Vagina (tissue), 2 donors: ENCODE data around the gene TVP23C.

Experiments used
- CTCF ChIP-seq, 3 experiments: fragments of 450-650 bp in 2 of 3; fragments of 200-600 bp in 1 of 3; sonication (generic) in 1 of 3; IDR thresholded peaks; one replicate each; pipeline ENCODE4 v1.5.1; 2017 to 2019; ENCODE audit warnings: antibody characterized with exemption in 3 of 3, mild to moderate bottlenecking in 2 of 3, moderate library complexity in 2 of 3
- POLR2A ChIP-seq, 2 donors: fragments of 450-650 bp; IDR thresholded peaks; one replicate each; pipeline ENCODE4 v1.6.1; 2017; ENCODE audit warnings: antibody characterized with exemption in 2 of 2, mild to moderate bottlenecking in 2 of 2, moderate library complexity in 2 of 2
- POLR2AphosphoS5 ChIP-seq, 2 donors: sonication (generic); formaldehyde crosslinking; IDR thresholded peaks; one replicate each; pipeline ENCODE4 v1.9.0; 2017; ENCODE audit warnings: antibody characterized with exemption in 2 of 2, mild to moderate bottlenecking in 2 of 2, low read depth in 1 of 2; ENCODE audit not compliant: insufficient read depth in 1 of 2

GRCh38 chr17:15472891-15473290 lies 90.4 kb downstream of the TVP23C start:
- TF ChIP-seq CTCF (IDR thresholded peaks at IDR 0.05) (no peak), POLR2A (IDR thresholded peaks at IDR 0.05) (no peak), POLR2AphosphoS5 (IDR thresholded peaks at IDR 0.05; ENCODE audit: insufficient read depth in 1 of 2, low read depth in 1 of 2) (no peak)
